Activated CD8-positive, alpha-beta memory T cell treated with anti-CD3 and anti-CD28 coated beads, Interleukin-2, amount 50 U/mL, for 1 hour (primary cell): Measurements from ENCODE around the gene SF1.

Experiments used
- DNase-seq: peaks from one replicate; pipeline ENCODE4 v3.0.0-alpha.2; 2020; ENCODE audit errors: extremely low read depth

The SF1 gene

DNA sequence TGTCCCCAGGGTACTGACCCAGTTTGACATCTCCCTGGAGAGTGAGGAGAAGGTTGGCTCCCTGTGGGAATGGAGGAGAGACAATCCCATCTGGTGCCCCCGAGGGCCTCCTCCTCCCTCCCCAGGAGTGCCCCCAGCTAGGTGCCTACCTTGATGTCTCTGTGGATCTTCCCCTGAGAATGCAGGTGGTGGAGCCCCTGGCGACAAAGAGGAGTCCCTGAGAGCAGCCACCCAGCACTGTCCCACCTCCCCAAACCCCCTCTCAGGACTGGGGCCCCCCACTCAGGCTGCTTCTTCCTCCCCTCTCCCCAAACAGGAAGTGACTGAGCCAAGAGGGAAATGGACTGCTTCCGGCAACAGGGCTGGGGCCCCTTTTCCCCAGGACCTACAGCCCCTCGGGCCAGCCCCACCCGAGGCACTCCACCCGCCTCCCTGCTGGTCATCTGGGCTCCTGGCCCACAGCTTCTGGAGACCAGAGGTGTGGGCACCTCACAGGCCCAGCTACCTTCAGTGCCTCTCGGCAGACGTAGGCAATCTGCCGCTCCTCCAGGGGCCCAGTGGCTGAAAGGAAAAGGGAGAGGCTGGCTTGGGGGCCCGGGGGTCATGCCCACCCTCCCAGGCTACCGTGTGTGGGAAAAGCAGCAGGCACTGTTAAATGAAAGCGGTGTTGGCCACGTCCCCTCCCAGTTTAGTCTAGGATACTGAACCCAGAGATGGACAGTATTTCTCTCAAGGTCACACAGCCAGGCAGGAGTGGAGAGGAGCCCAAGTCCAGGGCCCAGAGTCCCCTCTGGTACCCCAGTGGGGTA, 23.4 kb upstream of the SF1 start:
- DNase-seq = no peak

DNA sequence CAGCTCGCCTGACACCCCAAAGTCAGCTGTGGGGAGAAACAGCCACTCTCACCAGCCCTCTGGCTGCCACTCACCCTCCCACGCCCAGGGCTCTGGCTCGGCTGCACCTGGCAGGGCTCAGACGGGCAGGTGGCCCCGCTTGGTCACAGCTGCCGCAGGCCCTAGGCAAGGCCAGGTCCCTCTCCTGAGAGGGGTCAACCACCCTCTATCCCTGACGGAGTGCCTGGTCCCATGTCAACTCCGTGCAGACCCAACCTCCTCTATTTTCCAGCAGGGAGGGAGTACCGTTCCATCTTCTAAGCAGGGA, 22.8 kb upstream of the SF1 start:
- DNase-seq = no peak

DNA sequence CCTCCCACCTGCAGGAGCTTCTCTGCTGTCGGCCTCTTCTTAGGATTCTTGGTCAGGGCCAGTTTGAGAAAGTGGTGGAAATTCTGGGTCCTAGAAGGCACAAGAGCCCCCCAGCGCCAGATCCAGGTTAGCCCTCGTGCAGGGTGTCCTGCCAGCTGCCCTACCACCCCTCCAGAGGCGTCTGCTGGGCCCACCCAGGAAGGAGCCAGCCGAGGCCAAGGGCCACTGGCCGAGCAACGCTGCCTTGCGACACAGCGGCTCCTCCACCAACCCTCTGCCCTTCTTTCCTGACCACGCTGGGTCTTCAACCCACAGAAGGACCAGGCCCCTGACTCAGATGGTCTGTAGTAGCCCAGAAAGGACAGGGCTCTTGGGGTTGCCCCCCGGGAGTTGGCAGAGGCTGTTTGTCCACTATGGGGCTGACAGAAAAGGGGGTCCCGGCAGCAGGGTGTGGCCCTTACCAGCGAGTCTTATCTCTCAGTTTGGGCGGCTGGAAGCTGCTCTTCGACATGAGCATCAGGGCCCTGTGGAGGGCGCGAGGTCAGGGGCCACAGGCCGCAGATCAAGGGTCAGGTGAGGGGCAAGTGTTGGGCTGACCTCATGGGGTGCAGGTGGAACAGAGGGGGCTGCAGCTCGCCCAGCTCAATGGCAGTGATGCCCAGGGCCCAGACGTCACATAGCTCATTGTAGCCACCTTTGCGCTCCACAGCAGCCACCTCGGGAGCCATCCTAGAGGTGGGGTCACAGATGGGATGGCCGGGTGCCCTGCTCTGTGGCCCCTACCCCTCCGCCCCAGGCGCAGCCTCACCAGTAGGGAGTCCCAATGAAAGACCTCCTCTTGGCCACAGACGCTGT, 22.2 kb upstream of the SF1 start:
- no peak for DNase-seq

DNA sequence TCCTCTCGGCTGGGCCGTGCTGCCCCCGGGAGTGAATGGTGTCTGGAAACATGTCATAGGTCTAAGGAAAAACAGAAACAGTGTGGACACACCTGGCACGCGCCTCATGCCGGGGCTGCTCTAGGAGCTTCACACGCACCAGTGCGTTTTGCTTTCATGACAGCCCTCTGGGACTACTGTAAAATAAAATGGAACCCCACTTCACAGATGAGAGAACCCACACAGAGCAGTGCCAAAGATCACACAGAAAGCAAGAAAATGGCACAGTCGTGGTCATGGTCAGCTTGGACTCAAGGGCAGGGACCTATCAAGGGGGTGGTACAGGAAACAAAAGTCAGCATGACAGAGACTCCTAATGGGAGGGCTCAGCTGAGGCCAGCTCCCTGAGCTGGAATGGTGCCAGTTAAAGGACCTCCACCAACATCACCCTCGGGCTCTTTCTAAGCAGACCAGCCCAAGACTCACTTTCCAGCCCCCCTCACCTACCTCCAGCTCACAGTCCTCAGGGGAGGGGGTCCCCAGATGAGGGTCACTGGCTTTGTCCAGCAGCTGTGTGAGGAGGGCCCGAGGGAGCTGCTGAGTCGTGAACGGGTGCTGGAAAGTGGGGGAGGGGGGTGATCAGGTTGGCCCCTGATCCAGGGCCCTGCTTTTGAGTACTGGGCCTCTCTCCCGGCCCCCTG, 21.4 kb upstream of the SF1 start:
- DNase-seq = no peak

DNA sequence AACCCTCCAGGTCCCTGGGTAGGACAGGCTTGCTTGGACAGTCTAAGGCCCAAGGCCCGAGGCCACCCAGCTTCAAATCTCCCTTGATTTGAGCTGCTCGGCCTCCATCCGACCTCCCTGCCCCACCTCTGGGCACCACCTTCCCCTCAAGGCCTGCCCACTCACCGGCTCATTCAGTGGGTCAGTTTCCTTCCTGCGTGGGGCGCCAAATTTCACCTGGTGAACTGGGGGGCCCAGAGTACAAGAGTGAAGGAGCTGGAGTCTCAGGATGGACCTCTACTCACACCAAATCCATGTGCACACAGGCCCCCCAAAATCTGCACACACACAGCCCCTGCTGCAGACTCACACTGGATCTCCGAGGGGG, 20.9 kb upstream of the SF1 start:
- DNase-seq = no peak

DNA sequence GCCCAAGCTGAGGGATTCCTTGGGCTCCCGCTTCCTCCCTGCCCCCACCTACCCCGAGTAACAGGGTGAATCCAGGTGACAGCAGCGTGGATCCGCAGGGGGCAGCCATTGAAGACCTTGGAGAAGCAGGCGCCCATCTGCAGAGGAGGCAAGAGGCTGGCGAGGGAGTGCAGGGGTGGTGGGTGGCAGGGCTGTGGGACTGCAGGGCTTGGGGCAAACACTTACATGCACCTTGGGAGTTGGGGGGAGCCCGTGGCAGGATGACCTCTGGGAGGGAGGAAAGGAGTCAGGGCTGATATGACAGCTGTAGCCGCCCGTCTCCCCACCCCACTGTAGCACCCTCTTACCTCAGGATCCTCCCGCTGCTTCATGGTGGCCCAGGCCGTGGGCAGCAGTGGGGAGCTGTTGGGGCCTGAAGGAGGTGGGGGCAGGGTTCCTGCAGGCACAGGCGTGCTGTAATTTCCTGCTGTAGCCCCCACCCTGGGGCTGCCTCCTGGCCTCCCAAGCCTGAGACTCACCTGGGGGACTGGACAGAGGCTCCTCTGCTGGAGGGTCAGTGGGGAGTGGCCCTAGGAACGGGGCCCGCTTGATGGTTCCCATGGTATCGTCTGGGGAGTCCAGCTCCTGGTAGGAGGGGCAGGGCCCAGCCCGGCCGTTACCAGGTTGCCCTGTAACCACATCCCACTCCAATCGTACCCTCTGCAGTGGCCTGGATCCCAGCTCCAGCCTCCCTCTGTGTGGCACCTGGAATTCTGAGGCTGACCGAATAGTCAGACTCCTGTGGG, 18.6 kb upstream of the SF1 start:
- no peak for DNase-seq

DNA sequence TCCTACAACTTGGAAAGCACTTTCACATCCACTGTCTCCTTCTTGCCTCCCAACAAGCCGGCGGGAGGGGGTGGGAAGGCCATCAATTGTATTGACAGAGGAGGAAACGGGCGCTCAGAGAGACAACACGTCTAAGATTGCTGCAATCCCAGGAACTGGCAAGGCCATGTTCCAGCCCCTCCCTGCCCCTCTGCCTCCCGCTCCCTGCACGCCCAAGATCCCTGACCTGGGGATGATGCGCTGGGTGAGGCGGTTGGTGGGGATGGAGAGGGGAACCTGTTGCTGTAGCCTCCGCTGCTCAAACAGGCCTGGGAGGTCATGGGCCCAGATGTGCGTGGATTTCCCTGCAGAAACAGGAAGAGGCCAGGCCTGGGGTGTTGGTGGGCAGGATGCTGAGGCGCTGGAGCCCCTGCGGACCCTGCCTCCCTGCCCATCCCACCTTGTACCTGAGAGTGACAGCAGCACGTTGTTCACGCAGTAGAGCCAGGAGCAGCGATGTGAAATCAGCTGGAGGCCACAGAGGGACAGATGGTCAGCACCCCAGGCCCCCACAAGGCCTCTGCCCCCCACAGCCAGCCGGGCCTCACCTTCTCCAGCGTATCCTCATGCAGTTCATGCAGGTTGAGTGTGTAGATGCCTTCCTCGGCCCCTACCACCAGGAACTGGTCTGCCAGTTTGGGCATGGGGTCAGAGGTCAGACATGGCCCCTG, 17.9 kb upstream of the SF1 start:
- no peak for DNase-seq

DNA sequence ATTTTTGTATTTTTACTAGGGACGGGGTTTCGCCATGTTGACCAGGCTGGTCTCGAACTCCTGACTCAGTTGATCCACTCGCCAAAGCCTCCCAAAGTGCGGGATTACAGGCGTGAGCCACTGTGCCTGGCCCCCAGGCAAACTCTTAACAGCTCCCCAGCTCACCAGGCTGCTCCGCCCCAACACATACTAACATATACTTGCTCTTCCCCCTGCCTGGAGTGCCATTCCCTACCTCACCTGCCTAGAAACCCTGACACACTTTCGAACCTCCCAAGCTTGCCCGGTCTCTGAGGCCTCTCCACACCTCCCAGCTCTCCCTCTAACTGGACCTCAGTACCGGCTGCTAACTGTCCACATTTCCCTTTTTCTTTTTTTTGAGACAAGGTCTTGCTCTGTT, 16.2 kb upstream of the SF1 start:
- no peak for DNase-seq

DNA sequence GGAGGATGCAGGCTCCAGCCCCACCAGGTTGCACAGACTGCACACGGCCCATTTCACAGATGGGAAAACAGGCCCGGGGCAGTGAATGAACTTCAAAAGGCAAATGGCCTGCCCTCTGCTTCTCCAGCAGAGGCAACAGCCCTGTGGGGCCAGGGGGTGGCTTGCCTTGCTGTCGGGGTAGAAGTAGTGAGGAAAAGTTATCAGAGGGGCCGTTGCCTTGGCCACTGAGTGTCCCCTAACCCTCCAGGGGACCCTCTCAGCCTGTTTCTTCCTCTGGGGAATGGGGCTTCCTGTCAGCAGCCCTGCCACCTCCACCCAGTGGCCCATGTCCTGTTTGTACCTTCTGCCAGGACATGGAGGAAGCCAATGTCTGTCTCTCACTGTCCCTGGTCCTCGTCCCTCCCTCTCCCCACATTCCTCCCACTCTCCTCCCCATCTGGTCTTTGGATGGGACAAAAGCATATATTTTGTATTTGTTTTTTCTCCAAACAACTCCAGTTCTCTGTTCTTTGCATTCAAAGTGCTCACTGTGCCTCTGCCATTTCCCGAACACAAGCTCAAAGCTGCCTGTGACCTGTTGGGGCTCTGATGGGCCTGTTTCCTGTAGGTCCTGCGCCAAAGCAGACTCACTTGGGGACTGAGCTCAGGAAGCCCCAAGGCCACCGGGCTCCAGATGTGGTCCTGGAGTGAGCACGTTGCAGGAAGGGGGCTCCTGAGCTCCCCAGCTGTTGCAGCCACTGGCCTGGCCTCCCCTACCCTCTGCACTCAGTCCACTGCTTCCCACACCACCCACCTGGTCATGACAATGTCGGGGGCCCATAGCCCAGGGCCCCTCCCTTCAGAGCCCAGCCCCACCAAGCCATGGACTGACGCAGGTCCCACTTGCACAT, 15.2 kb upstream of the SF1 start:
- DNase-seq = no peak

DNA sequence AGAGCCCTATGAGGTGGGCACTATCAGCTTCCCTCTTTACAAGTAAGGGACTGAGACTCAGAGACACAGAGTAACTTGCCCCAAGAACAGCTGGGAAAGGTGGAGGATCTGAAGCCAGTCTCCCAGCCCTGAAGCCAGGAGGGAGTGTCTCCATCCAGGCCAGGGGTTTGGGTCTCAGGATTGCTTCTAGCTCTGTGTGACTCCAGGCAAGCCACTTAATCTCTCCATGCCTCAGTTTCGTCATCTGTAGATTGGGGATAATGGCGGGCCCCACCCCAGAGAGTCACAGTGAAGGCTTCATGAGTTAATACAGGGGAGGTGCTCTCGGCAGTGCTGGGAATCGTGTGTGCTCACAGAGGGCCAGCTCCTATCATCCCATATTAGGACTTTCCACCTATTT, 14.1 kb upstream of the SF1 start:
- no peak for DNase-seq

DNA sequence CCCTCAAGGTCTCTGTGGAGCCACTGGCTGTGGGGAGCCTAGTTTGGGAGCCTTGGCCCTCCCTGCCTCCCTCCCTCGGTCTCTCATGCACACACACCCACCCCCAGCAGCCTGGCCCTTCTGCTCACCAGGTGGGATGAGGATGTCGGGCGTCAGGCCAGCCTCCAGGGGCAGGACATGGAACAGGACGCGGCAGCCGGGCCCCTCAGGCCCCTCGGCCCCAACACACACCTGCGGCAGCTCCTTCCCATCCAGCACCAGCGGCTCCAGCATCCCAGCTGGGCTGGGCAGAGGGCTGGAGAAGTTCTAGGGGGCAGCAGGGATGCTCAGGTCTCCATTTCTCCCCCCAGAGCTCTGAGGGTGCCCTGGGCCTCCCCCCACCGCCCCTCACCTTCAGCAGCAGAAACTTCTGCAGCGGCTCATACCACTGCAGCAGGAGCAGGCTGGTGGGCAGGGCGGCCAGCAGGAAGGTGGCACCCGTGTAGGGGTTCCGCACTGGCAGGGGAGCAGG, 13.5 kb upstream of the SF1 start:
- no peak for DNase-seq

DNA sequence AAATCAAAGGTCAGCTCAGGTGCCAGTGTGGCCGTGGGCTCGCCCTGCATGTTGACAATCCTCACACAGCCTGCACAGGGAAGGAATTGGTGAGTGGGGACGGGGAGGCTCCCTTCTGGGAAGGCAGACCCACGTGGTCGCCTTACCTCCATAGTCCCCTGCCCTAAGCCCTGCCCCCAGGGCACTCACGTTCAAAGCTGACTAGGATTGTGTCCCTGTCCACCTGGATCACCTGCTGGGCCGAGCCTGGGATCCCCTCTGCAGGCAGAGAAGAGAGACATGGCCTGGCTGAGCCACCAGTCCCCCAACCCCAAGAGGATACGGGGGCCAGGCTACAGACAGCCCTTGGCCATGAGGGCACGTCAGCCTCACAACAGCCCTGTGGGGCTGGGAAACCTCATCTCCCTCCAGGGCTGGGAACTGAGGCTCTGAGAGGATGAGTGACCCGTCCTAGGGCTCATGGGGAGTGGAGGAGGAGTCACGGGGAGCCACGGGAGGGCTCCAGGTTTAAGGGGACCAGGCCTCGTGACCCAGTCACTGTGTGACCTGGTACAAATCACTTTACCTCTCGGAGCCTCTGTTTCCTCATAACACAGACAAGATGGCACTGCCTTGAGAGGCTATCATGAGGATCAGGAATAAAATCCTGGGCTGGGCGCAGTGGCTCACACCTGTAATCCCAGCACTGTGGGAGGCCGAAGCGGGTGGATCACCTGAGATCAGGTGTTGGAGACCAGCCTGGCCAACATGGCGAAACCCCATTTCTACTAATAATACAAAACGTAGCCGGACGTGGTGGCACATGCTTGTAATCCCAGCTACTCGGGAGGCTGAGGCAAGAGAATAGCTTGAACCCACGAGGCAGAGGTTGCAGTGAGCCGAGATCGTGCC, 12.1 kb upstream of the SF1 start:
- DNase-seq = no peak

DNA sequence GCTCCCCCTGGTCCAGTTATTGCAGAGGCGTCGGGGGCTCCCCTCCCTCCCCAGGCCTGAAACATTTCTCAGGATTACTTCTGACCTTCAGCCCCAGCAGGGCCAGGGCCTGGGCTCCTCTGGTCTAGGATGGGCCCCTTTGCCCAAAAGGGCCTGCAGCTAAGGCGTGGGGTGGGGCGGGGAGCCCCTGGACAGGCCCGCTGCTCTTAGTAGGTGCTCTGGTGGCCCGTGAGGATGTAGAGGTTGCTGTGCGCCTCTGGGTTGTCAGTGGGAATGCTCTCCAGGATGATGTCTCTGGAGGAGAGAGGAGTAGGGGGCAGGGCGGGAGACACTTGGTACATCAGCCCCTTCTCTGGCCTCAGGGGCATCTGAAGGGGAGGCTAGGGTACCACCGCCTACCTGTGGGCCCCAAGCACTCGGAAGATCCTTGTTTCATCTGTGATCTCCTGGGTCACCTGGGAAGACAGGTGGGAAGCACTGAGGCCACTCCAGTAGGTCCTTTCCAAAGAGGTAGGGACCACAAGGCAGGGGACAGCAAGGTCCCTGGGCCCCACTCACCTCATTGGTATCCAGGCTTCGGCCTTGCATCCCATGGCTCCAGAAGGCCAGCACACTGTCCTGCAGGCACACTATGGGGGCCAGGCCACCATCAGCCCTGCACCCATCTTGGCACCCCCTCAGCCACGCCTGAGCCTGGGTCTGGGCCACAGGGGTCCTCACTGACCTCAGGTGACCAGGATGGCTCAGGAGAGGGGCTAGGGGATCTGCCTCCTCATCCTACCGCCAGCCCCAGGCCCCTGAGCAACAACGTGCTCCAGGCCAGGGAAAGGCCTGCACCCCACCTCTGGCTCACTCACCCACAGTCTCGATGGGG, 11.2 kb upstream of the SF1 start:
- DNase-seq = no peak

DNA sequence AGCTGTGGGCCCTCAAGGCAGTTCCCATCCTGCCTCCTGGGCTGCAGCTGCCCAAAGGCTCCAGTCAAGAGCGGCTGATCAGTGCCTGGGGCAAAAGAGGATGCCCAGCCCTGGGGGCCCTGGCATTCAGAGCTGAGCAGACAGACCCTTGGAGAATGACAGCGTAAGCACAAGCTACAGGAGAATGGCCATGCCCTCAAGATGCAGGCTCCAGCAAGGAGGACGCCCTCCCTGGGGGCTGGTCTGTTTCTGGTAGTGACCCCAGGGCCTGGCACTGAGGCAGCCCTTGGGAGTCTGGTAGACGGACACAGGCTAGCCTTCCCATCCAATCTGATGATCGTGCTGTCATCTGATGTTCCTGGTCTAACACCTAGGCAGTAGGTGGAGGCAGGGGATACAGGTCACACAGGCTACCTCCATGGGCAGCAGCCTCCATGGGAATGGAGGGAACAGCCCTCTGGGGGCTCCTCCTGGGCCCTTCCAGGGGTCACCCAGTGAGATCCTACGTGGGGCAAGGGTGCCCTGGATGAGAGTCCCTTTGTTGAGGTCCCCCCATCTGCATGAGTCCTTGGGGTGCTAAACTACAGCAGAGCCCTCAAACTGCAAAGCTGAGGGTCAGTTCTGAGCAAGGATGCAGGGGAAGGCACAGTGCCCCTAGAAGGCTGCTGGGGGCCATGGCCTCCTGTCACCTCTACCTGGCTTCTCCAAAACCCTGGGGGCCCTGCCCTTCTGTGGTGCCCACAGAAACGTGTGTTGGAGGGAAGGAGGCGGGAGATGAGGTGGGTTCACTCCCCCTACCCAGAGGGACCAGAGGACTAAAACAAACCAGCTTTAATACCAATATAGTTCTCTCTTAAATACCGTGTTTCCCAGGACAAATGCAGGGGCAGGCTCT, 10.2 kb upstream of the SF1 start:
- DNase-seq = no peak

DNA sequence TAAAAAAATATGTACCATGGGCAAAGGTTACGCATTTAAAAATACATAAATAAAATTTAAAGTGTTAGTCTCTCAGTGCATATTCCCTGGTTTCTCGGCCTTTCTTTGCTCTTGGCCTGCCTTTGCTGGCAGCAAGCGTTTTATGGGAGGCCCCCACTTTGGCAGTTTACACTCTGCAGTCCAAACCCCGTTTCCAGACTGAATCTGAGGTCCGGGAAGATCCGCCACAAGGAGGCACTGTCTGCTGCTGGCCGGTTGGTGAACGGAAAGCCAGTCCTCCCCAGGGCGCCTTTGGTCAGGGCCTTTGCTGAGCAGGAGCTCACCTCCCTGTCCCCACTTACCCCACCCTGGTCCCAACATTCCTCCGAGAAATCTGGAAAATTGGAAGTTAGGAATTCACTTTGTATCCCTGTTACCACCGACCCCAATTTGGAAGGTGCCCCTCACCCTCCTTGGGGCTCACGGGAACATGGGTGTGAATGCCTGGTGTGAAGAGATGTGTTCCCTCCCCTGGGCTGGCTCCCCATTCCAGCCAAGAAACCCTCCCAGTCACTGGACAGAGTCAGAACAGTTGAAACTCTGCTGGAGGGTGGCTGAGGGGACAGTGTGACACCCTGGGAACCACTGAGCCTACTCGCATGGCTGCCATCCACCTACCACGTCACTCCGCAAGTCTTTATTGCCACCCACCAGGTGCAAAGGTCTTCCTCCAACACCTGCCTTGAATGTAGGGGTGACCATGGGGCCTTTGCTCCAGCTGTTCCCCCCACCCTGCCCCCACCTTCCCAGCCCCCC, 9.4 kb upstream of the SF1 start:
- no peak for DNase-seq

DNA sequence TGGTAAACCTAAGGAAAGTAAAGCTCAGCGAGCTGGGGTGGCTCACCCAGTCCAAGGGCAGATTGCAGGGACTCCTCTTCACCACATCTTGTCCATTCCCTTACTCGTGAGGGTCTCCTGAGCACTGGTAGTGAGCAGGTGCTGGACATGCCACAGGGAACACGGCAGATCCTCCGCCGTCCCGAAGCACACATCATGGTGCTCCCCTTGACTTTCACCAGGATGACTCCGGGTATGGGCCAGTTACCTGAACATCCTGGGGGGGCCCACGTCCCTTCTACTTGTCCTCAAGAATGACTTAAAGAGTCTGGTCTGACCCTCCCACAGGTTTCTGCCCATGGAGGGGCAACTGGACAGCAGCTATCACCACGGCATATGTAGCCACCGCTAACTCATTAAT, 8.0 kb upstream of the SF1 start:
- DNase-seq = no peak
